Activated naive CD4-positive, alpha-beta T cell treated with anti-CD3 and anti-CD28 coated beads, Interleukin-2, amount 10 ng/mL, durations not matched to agents 7 days and 5 days (primary cell): Measurements from ENCODE around the gene MAGEA9.
"Not testable (repeated sequence)": the region's sequence is repeated elsewhere in the genome, so short reads cannot be mapped to it uniquely, and the experiment has no call there.

Source experiments
- CTCF ChIA-PET: fragments of 350-600 bp; sonication (Branson Sonifier 250); formaldehyde crosslinking; loops from one replicate; lab custom pipeline; 2021; ENCODE audit warnings: antibody characterized with exemption; lab: Charles Lee
- DNase-seq: peaks from one replicate; pipeline ENCODE4 v3.0.0-alpha.2; 2020
- H3K27ac Mint-ChIP-seq: one replicate; pipeline ENCODE4 v1.8.0; 2021; ENCODE audit warnings: mild to moderate bottlenecking, moderate library complexity, mixed read lengths
- H3K27me3 Mint-ChIP-seq: one replicate; pipeline ENCODE4 v1.8.0; 2021; ENCODE audit warnings: mild to moderate bottlenecking, mixed read lengths
- H3K36me3 Mint-ChIP-seq: one replicate; pipeline ENCODE4 v1.8.0; 2021; ENCODE audit warnings: mixed read lengths
- H3K4me1 Mint-ChIP-seq: one replicate; pipeline ENCODE4 v1.8.0; 2021; ENCODE audit warnings: mixed read lengths
- H3K4me3 Mint-ChIP-seq: one replicate; pipeline ENCODE4 v1.8.0; 2021; ENCODE audit warnings: mild to moderate bottlenecking, moderate library complexity, mixed read lengths
- H3K9me3 Mint-ChIP-seq: one replicate; pipeline ENCODE4 v1.8.0; 2021; ENCODE audit warnings: mixed read lengths

The MAGEA9 gene

DNA sequence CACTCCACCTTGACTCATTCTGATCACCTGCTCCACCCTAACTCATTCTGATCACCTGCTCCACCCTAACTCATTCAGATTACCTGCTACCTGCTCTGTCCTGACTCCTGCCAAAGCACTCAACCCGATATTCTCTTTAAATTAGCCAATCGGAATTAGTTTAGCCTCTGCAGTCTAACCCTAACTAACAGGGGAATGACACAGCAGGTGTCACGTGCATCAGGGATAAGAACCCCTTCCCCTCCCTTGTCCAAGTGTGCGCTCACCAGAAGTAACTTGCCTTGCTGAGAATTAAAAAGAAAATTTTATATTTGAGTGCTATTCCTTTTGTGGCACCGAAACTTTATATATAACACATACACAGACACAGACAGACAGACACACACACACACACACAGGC is 55.0 kb downstream of the MAGEA9 start:
- H3K9me3 Mint-ChIP-seq, H3K27me3 Mint-ChIP-seq: not testable (repeated sequence)

DNA sequence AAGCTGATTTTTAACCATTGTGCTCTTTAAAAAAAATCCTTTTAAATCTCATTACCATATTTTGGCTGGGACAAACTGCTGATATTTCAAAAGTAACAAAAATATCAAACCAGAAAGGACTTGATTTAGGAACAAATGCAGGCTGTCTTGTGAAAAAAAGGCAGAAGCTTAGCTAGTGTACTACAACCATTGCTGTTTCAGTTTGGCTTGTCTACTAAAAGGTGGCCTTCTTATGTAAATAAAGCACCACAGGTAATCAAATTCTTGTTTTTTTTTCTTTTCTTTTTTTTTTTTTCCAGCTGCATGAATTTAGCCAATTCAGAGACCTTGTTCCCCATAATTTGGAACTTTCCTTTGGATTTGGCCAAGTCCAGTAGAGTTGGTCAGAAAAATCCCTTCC is 55.4 kb downstream of the MAGEA9 start:
- Mint-ChIP-seq H3K36me3 (no peaks in the 10 kb centered on the region), H3K27me3 (peaks cover 4% of the 10 kb centered on the region), H3K9me3 (no peaks in the 10 kb centered on the region), H3K27ac (no peak overlapping the region), H3K4me1 (peaks cover 4% of the 10 kb centered on the region), H3K4me3 (no peak overlapping the region)
- DNase-seq: no peak
- CTCF ChIA-PET: no interaction called here

More for the DNA sequence above, 55.0 kb downstream of the MAGEA9 start:
- H3K27ac Mint-ChIP-seq, H3K4me3 Mint-ChIP-seq, H3K36me3 Mint-ChIP-seq, CTCF ChIA-PET, H3K4me1 Mint-ChIP-seq, DNase-seq: not testable (repeated sequence)
